GM19099 (cell line): ENCODE measurements around the gene PIAS1.

ENCODE experiments used
- POLR2A ChIP-seq: IDR thresholded peaks from 3 replicates; pipeline ENCODE4 v1.6.1; 2011; ENCODE audit warnings: low read depth; ENCODE audit not compliant: insufficient read length; ENCODE audit errors: extremely low read depth

PIAS1 gene

DNA sequence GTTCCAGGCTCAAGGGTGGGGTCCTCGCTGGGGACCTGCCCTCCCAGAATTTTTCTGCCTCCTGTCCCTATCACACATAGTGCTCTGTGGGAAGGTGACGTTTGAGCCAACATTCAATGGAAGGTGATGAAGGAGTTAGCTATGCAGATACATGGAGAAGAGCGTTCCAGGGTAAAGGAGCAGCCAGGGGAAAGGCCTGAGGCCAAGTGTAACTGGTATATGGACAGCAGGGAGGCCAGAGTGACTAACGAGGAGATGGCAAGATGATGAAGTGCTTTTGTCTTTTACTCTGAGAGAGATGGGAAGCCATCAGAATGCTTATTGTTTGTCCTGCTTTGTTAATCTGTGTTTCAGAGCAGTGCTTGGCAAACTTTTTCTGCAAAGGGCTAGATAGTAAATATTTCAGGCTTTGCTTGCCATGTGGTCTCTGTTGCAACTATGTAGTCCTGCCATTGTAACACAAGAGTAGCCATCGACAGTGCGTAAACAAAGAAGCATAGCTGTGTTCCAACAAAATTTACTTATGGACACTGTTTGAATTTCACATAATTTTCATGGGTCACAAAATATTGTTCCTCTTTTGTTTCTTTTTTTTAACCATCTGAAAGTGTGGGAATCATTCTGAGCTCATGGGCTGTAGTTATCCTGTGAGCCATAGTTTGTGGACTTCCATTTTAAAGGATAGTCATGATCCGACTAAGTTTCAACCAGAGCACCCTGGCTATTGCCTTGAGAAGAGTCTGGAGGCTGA lies 25.8 kb upstream of the PIAS1 start:
- no peak for TF ChIP-seq POLR2A

DNA sequence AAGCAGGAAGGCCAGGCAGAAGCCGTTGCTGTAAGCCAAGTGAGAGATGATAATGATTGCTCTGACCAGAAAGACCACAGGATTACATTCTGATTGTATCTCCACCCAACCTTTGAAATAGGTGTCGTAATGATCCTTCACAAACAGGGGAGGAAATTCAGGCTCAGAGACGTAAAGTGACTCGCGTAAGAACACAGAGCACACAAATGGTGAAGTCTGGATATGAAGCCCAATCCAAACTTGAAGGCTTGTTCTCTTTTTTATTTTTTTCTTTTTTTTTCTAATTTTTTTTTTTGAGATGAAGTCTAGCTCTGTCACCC lies 25.3 kb upstream of the PIAS1 start:
- no peak for TF ChIP-seq POLR2A

DNA sequence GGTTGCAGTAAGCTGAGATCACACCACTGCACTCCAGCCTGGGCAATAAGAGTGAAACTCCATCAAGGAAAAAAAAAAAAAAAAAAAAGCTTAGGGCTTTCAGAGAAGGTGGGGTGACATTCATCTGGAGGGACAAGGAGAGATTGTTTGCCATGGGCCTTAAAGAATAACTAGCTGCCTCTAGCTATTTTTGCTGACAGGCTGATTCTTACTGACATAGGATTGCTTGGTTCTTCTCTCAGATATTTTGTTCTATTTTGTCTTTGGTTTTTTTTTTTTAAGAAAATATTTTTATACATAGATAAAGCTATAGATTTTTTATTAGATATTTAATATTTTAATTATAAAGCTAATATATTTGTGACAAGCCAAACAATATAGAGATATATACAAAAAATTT lies 24.2 kb upstream of the PIAS1 start:
- no peak for TF ChIP-seq POLR2A

GRCh38 chr15:68031404-68031803 lies 22.7 kb upstream of the PIAS1 start:
- TF ChIP-seq POLR2A: no peak

DNA sequence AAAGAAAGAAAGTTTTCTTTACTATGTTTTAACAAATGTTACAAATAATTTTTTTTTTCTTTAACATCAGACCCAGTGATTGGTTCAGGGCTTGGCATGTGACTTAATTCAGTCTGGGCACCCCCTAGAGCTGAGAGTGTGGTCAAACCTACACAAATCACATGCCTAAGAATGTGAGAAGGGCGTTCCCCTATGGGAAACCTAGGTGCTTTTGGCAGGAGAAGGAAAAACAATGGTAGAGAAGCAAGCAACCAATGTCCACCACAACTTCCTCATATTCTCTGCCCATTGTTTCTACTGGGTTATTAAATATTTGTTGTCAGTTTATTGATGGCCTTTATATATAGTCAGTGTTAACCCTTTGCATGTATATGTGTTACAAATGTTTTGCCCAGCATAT lies 21.4 kb upstream of the PIAS1 start:
- no peak for TF ChIP-seq POLR2A

DNA sequence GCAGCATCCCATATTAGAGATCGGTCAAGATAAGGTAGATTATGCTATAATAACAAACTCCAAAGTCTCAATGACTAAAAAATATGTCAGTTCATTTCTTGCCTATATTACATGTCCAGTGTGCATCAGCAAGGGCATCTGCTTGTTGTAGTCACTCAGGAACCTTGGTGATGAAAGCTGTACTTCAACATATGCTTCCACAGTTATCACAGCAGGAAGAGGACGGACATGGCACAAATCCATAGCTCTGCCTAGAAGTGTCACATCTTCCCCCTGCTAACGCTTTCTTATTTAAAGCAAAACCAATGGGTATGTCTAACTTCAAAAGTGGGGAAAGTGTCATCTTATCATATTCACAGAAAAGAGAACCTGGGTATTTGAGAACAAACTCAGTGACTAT lies 20.0 kb upstream of the PIAS1 start:
- no peak for TF ChIP-seq POLR2A

GRCh38 chr15:68034719-68035293 lies 19.3 kb upstream of the PIAS1 start:
- no peak for TF ChIP-seq POLR2A

DNA sequence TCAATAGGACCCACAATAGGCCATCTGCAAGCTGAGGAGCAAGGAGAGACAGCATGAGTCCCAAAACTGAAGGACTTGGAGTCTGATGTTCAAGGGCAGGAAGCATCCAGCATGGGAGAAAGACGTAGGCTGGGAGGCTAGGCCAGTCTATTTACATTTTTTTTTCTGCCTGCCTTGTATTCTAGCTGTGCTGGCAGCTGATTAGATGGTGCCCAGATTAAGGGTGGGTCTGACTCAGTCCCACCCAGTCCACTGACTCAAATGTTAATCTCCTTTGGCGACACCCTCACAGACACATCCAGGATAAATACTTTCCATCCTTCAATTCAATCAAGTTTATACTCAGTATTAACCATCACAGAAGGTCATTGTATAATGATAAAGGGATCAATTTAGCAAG lies 15.9 kb upstream of the PIAS1 start:
- TF ChIP-seq POLR2A: no peak

DNA sequence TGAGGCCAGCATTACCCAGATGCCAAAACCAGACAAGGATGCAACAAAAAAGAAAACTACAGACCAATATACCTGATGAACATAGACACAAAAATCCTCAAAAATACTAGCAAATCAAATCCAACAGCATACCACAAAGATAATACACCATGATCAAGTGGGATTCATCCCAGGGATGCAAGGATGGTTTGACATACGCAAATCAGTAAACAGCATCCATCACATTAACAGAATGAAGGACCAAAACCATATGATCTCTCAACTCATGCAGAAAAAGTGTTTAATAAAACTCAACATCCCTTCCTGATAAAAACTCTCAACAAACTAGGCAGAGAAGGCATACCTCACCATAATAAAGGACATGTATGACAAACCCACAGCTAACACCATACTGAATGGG lies 14.0 kb upstream of the PIAS1 start:
- TF ChIP-seq POLR2A: no peak

DNA sequence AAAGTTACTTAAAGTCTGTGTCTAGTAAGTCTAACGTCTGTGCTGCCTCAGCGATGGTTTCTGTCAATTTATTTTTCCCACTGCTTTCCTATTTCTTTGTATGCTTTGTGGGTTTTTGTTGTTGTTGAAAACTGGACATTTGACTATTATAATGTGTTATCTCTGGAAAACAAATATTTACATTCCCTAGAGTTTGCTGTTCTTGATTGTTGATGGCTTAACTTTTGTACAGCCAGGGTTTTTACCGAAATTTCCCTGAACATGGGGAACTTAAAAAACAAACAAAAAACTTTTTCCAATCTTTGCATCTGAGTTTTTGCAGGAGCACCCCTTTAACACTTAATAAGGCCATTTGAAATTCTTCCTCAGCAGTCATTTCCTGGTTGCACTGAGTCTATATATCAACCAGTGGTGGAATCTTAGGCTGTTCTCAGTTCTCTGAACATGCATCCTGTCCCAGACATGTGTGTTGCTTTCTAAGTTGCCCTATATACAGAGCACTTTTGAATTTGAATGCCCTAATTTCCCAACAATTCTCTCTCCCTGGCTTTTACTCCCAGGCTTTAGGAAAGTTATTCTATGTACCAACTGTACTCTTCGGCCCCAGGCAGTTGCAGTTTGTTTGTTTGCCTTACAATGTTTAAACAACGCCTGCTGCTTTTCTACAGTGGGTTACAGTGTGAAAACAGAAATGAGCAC lies 11.8 kb upstream of the PIAS1 start:
- TF ChIP-seq POLR2A: no peak

GRCh38 chr15:68042855-68043222 lies 11.3 kb upstream of the PIAS1 start:
- TF ChIP-seq POLR2A: no peak

- TF ChIP-seq POLR2A: no peak
Measured at GRCh38 chr15:68045289-68046265, 8.5 kb upstream of the PIAS1 start.

- no peak for TF ChIP-seq POLR2A
Measured at GRCh38 chr15:68047826-68048225, 6.3 kb upstream of the PIAS1 start.

- no peak for TF ChIP-seq POLR2A
Measured at GRCh38 chr15:68051109-68051508, 3.0 kb upstream of the PIAS1 start.

GRCh38 chr15:68051907-68052306 lies 2.2 kb upstream of the PIAS1 start:
- no peak for TF ChIP-seq POLR2A
